HCT116 (cell line): ENCODE results near the gene HNRNPD. TPM values are rescaled to one million over a fixed set of nuclear protein-coding genes. Genes with fewer than 3 reads are reported as not detected.

Source experiments
- ATAC-seq: fragments of 200-7000 bp; cut with Tn5 transposase; 2 replicates; pipeline ENCODE4 v1.9.1; 2020; ENCODE audit warnings: mild to moderate bottlenecking, moderate library complexity
- BruUV-seq: library from RNA; stranded (reverse); fragments of 400-500 nt; replicated peaks from 2 replicates; lab custom pipeline; 2021; lab: Mats Ljungman, UMichigan
- CTCF ChIA-PET: fragments of 300-600 bp; sonication (Branson Sonifier 250); formaldehyde crosslinking; loops from one replicate; lab custom pipeline; 2021; ENCODE audit warnings: antibody characterized with exemption; lab: Charles Lee
- POLR2A ChIA-PET: fragments of 300-600, 350-600 bp; sonication (Branson Sonifier 250); formaldehyde crosslinking; loops from one replicate; lab custom pipeline; 2021; ENCODE audit warnings: antibody characterized with exemption; lab: Charles Lee
- RAD21 ChIA-PET, 2 experiments: fragments of 300-600 bp; sonication (Branson Sonifier 250); formaldehyde crosslinking; loops; one replicate each; lab custom pipeline; 2023; ENCODE audit warnings: low total read pairs in 2 of 2; ENCODE audit not compliant: uncharacterized antibody in 2 of 2, unreplicated experiment in 2 of 2, low non-redundant PET in 1 of 2; lab: Charles Lee
- DNase-seq: peaks from one replicate; pipeline ENCODE4 v3.0.0-alpha.2; 2010; ENCODE audit warnings: low read depth, low spot score
- H2AFZ ChIP-seq: fragments of 200-600 bp; shearing (Covaris generic), sonication (generic); 2 replicates; pipeline ENCODE4 v1.6.1; 2017; ENCODE audit warnings: low read depth, mixed run types, mixed read lengths, antibody characterized with exemption, low read length; ENCODE audit not compliant: poor library complexity, severe bottlenecking
- H3K27ac ChIP-seq: 2 replicates; pipeline ENCODE4 v1.5.1; 2012; ENCODE audit warnings: low read depth, low read length
- H3K27me3 ChIP-seq: fragments of 200-600 bp; sonication (generic); 2 replicates; pipeline ENCODE4 v1.6.1; 2016; ENCODE audit warnings: mixed run types, low read length, mixed read lengths; ENCODE audit not compliant: insufficient read depth
- H3K36me3 ChIP-seq, 2 experiments: fragments of 200-500 bp in 1 of 2; fragments of 200-600 bp in 1 of 2; sonication (Bioruptor generic) in 1 of 2; sonication (generic) in 1 of 2; 2 replicates each; pipeline versions ENCODE4 v1.5.1 to v1.6.1; 2014 to 2016; ENCODE audit warnings: low read length in 2 of 2, inconsistent platforms in 1 of 2, mixed read lengths in 1 of 2, mixed run types in 1 of 2; ENCODE audit not compliant: insufficient read depth in 2 of 2, control insufficient read depth in 1 of 2
- H3K4me1 ChIP-seq, 2 experiments: fragments of 200-600 bp in 1 of 2; sonication (generic) in 1 of 2; 2 replicates each; pipeline versions ENCODE4 v1.5.1 to v1.6.1; 2012 to 2017; ENCODE audit warnings: low read length in 2 of 2, inconsistent platforms in 1 of 2, mild to moderate bottlenecking in 1 of 2, mixed read lengths in 1 of 2, mixed run types in 1 of 2, moderate library complexity in 1 of 2; ENCODE audit not compliant: insufficient read depth in 2 of 2, control insufficient read depth in 1 of 2
- H3K4me2 ChIP-seq: fragments of 200-600 bp; sonication (generic); 2 replicates; pipeline ENCODE4 v1.6.1; 2017; ENCODE audit warnings: mixed run types, low read length, mixed read lengths
- H3K4me3 ChIP-seq, 2 experiments: fragments of 200-600 bp in 1 of 2; sonication (generic) in 1 of 2; replicated peaks in 1 of 2; 2 replicates each; pipeline ENCODE4 v1.5.1; 2011 to 2016; ENCODE audit warnings: low read length in 2 of 2, control low read depth in 1 of 2, low read depth in 1 of 2, mild to moderate bottlenecking in 1 of 2, mixed read lengths in 1 of 2, mixed run types in 1 of 2
- H3K79me2 ChIP-seq: fragments of 200-600 bp; sonication (generic); 2 replicates; pipeline ENCODE4 v1.6.1; 2017; ENCODE audit warnings: mild to moderate bottlenecking, mixed run types, low read length, moderate library complexity, mixed read lengths; ENCODE audit not compliant: insufficient read depth
- H3K9ac ChIP-seq: fragments of 200-600 bp; sonication (generic); 2 replicates; pipeline ENCODE4 v1.6.1; 2016; ENCODE audit warnings: low read length, mixed read lengths
- H3K9me2 ChIP-seq: fragments of 200-600 bp; sonication (generic), shearing (Covaris generic); 2 replicates; pipeline ENCODE4 v1.6.1; 2017; ENCODE audit warnings: mixed run types, mild to moderate bottlenecking, moderate library complexity; ENCODE audit not compliant: insufficient read depth
- H3K9me3 ChIP-seq, 2 experiments: fragments of 200-500 bp in 1 of 2; fragments of 200-600 bp in 1 of 2; sonication (Bioruptor generic) in 1 of 2; sonication (generic) in 1 of 2; 2 replicates each; pipeline ENCODE4 v1.6.1; 2014 to 2017; ENCODE audit warnings: low read length in 2 of 2, mixed read lengths in 2 of 2, inconsistent platforms in 1 of 2, low read depth in 1 of 2, mild to moderate bottlenecking in 1 of 2, mixed run types in 1 of 2, moderate library complexity in 1 of 2; ENCODE audit not compliant: control insufficient read depth in 1 of 2, insufficient read depth in 1 of 2
- H4K20me1 ChIP-seq: fragments of 200-600 bp; sonication (generic), shearing (Covaris generic); 2 replicates; pipeline ENCODE4 v1.6.1; 2017; ENCODE audit warnings: mixed run types, mild to moderate bottlenecking, moderate library complexity; ENCODE audit not compliant: insufficient read depth
- CBX3 ChIP-seq: IDR thresholded peaks from 2 replicates; pipeline ENCODE4 v1.6.1; 2012; ENCODE audit warnings: low read depth
- CEBPB ChIP-seq: IDR thresholded peaks from 2 replicates; pipeline ENCODE4 v1.6.1; 2012; ENCODE audit warnings: low read depth
- EGR1 ChIP-seq: IDR thresholded peaks from 2 replicates; pipeline ENCODE4 v1.6.1; 2012; ENCODE audit warnings: low read depth
- ELF1 ChIP-seq: IDR thresholded peaks from 2 replicates; pipeline ENCODE4 v1.6.1; 2012; ENCODE audit warnings: low read depth, borderline replicate concordance
- EZH2 ChIP-seq: fragments of 200-600 bp; sonication (generic); IDR thresholded peaks from 2 replicates; pipeline ENCODE4 v1.6.1; 2017; ENCODE audit warnings: antibody characterized with exemption, mixed run types
- EZH2phosphoT487 ChIP-seq: fragments of 200-600 bp; IDR thresholded peaks from 2 replicates; pipeline ENCODE4 v1.6.1; 2018; ENCODE audit warnings: antibody characterized with exemption, borderline replicate concordance
- JUND ChIP-seq: IDR thresholded peaks from 2 replicates; pipeline ENCODE4 v1.6.1; 2012
- MAX ChIP-seq: IDR thresholded peaks from 2 replicates; pipeline ENCODE4 v1.6.1; 2012
- POLR2A ChIP-seq: IDR thresholded peaks from 2 replicates; pipeline ENCODE4 v1.7.0; 2011; ENCODE audit warnings: borderline replicate concordance; ENCODE audit not compliant: insufficient read depth, insufficient read length; ENCODE audit errors: extremely low read depth
- POLR2AphosphoS5 ChIP-seq: IDR thresholded peaks from 2 replicates; pipeline ENCODE4 v1.6.1; 2011; ENCODE audit warnings: mild to moderate bottlenecking, low read depth, low read length, moderate library complexity
- RAD21 ChIP-seq: IDR thresholded peaks from 2 replicates; pipeline ENCODE4 v1.6.1; 2012; ENCODE audit warnings: low read depth, mild to moderate bottlenecking
- SIN3A ChIP-seq: IDR thresholded peaks from 2 replicates; pipeline ENCODE4 v1.6.1; 2012; ENCODE audit warnings: low read depth
- SRF ChIP-seq: IDR thresholded peaks from 2 replicates; pipeline ENCODE4 v1.6.1; 2012; ENCODE audit warnings: low read depth
- TCF7L2 ChIP-seq: IDR thresholded peaks from 2 replicates; pipeline ENCODE4 v1.7.0; 2011; ENCODE audit warnings: borderline replicate concordance, inconsistent platforms; ENCODE audit not compliant: insufficient read depth, insufficient read length; ENCODE audit errors: extremely low read depth
- intact Hi-C: fragments of 100-400 bp; cut with micrococcal nuclease; formaldehyde crosslinking; loops from 2 replicates; pipeline ENCODE4 v1.10.0; 2022
- total RNA-seq: library from RNA; stranded (reverse); gene quantifications from one replicate; pipeline ENCODE4 v1.2.1, GENCODE V29; 2021; ENCODE audit not compliant: unreplicated experiment

The HNRNPD gene
- total RNA-seq, 1 experiment from 2014 or later = 357 TPM

GRCh38 chr4:82401600-82401999 lies 27.8 kb upstream of the HNRNPD start:
- ChIA-PET RAD21 (no interaction called here), CTCF (no interaction called here), POLR2A (no interaction called here)
- Histone ChIP-seq H3K4me1 (no peaks in the 10 kb centered on the region), H3K4me2 (no peak overlapping the region), H3K27ac (no peak overlapping the region), H3K4me3 (no peak overlapping the region), H3K9me2 (no peaks in the 10 kb centered on the region), H3K79me2 (no peaks in the 10 kb centered on the region), H3K9ac (no peak overlapping the region), H4K20me1 (no peaks in the 10 kb centered on the region), H3K36me3 (no peaks in the 10 kb centered on the region), H3K27me3 (no peaks in the 10 kb centered on the region), H3K9me3 (no peaks in the 10 kb centered on the region), H2AFZ (no peak overlapping the region)
- ATAC-seq = no peak
- intact Hi-C loops = no loop called here
- TF ChIP-seq POLR2A = no peak
- no peak for TF ChIP-seq POLR2AphosphoS5
- TF ChIP-seq SIN3A = no peak
- no peak for TF ChIP-seq CEBPB
- TF ChIP-seq MAX = no peak
- no peak for TF ChIP-seq SRF
- no peak for TF ChIP-seq EZH2
- TF ChIP-seq EZH2phosphoT487 = no peak
- no peak for TF ChIP-seq JUND
- TF ChIP-seq EGR1 = no peak
- TF ChIP-seq RAD21 = no peak
- no peak for DNase-seq
- no TSS peak for BruUV-seq

- intact Hi-C loops = no loop called here
- Histone ChIP-seq H3K27me3 (no peaks in the 10 kb centered on the region), H2AFZ (no peak overlapping the region), H3K9me2 (no peaks in the 10 kb centered on the region), H3K9ac (no peak overlapping the region), H3K4me3 (no peak overlapping the region), H3K27ac (no peak overlapping the region), H3K36me3 (no peaks in the 10 kb centered on the region), H3K79me2 (no peaks in the 10 kb centered on the region), H3K9me3 (no peaks in the 10 kb centered on the region), H3K4me2 (no peak overlapping the region), H4K20me1 (no peaks in the 10 kb centered on the region), H3K4me1 (peaks cover 0 to 7% of the 10 kb centered on the region in 2 experiments; a peak in 2 of 4 replicates)
- DNase-seq = no peak
- no TSS peak for BruUV-seq
- no peak for ATAC-seq
- CTCF ChIA-PET = no interaction called here
- POLR2A ChIA-PET = no interaction called here
- TF ChIP-seq RAD21 = no peak
- TF ChIP-seq ELF1 = no peak
- no peak for TF ChIP-seq CBX3
- no peak for TF ChIP-seq EZH2
- no peak for TF ChIP-seq TCF7L2
- RAD21 ChIA-PET = no interaction called here
Observed at GRCh38 chr4:82398263-82398662, 24.5 kb upstream of the HNRNPD start.
